GM10266 (cell line): ENCODE measurements around the gene BARHL1.
"Not testable (repeated sequence)": the region's sequence is repeated elsewhere in the genome, so short reads cannot be mapped to it uniquely, and the experiment has no call there.

ENCODE experiments used
- DNase-seq: peaks from one replicate; pipeline ENCODE4 v3.0.0; 2012; ENCODE audit errors: extremely low spot score
- CTCF ChIP-seq: IDR thresholded peaks from 2 replicates; pipeline ENCODE4 v1.5.1; 2012; ENCODE audit warnings: mild to moderate bottlenecking, low read depth; ENCODE audit not compliant: control insufficient read depth, insufficient read depth; ENCODE audit errors: missing control alignments

The BARHL1 gene

GRCh38 chr9:132556235-132556634, 26.2 kb upstream of the BARHL1 start:
- DNase-seq = no peak
- no peak for TF ChIP-seq CTCF

- no peak for TF ChIP-seq CTCF
- DNase-seq = no peak
Measured at GRCh38 chr9:132556714-132557113, 25.7 kb upstream of the BARHL1 start.

GRCh38 chr9:132557159-132557558, 25.2 kb upstream of the BARHL1 start:
- no peak for DNase-seq
- TF ChIP-seq CTCF = no peak

- DNase-seq = no peak
- no peak for TF ChIP-seq CTCF
Measured at GRCh38 chr9:132559711-132560110, 22.7 kb upstream of the BARHL1 start.

- no peak for TF ChIP-seq CTCF
- DNase-seq = no peak
Measured at GRCh38 chr9:132560616-132561202, 21.7 kb upstream of the BARHL1 start.

- DNase-seq = no peak
- no peak for TF ChIP-seq CTCF
Measured at GRCh38 chr9:132562306-132562573, 20.2 kb upstream of the BARHL1 start.

- TF ChIP-seq CTCF = no peak
- no peak for DNase-seq
Measured at GRCh38 chr9:132564526-132564925, 17.9 kb upstream of the BARHL1 start.

GRCh38 chr9:132568787-132569186, 13.6 kb upstream of the BARHL1 start:
- not testable (repeated sequence) for DNase-seq
